ENCODE results near the gene CCDC149.

CCDC149 gene

DNA sequence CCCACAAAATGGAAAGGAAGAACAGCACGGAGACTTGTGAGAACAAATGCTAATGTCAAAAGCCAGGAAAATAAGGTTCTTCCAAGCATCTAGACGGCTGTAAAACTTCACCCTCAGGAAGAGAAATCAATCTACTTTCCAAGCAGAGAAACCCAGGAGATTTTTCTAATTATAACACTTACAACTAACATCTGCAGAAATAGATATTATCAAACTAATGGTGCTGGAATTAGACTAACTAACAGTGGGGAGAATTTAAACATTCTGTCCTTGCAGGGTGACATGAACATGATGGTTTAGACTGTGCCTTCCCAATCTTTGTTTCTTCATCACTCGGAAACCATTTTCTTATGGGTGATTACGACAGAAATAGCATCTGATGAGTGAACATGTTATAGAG lies 77.1 kb downstream of the CCDC149 start:
- H3K4me3 ChIP-seq (ENCODE audit: low read depth, low read length), result no peak overlapping the region
- no peaks in the 10 kb centered on the region for H3K27me3 ChIP-seq
- H3K4me1 ChIP-seq, result no peaks in the 10 kb centered on the region
- TF ChIP-seq, protein P1, sequence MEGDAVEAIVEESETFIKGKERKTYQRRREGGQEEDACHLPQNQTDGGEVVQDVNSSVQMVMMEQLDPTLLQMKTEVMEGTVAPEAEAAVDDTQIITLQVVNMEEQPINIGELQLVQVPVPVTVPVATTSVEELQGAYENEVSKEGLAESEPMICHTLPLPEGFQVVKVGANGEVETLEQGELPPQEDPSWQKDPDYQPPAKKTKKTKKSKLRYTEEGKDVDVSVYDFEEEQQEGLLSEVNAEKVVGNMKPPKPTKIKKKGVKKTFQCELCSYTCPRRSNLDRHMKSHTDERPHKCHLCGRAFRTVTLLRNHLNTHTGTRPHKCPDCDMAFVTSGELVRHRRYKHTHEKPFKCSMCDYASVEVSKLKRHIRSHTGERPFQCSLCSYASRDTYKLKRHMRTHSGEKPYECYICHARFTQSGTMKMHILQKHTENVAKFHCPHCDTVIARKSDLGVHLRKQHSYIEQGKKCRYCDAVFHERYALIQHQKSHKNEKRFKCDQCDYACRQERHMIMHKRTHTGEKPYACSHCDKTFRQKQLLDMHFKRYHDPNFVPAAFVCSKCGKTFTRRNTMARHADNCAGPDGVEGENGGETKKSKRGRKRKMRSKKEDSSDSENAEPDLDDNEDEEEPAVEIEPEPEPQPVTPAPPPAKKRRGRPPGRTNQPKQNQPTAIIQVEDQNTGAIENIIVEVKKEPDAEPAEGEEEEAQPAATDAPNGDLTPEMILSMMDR (IDR thresholded peaks at IDR 0.05; ENCODE audit: low read depth, low read length), result no peak
- no peaks in the 10 kb centered on the region for H3K9me3 ChIP-seq
- no peaks in the 10 kb centered on the region for H3K36me3 ChIP-seq
- DNase-seq, result no peak

- TF ChIP-seq, protein P1 (IDR thresholded peaks at IDR 0.05; ENCODE audit: low read depth, low read length), result no peak
- DNase-seq, result no peak
- H3K27me3 ChIP-seq, result no peaks in the 10 kb centered on the region
- no peaks in the 10 kb centered on the region for H3K36me3 ChIP-seq
- H3K4me1 ChIP-seq, result no peaks in the 10 kb centered on the region
- no peak overlapping the region for H3K4me3 ChIP-seq (ENCODE audit: low read depth, low read length)
- no peaks in the 10 kb centered on the region for H3K9me3 ChIP-seq
These were observed 81.2 kb downstream of the CCDC149 start for GRCh38 chr4:24831637-24832036.

GRCh38 chr4:24824720-24825119 lies 88.1 kb downstream of the CCDC149 start:
- no peaks in the 10 kb centered on the region for H3K9me3 ChIP-seq
- no peak for DNase-seq
- no peak overlapping the region for H3K4me3 ChIP-seq (ENCODE audit: low read depth, low read length)
- TF ChIP-seq, protein P1 (IDR thresholded peaks at IDR 0.05; ENCODE audit: low read depth, low read length), result no peak
- H3K36me3 ChIP-seq, result no peaks in the 10 kb centered on the region
- no peaks in the 10 kb centered on the region for H3K4me1 ChIP-seq
- H3K27me3 ChIP-seq, result no peaks in the 10 kb centered on the region; the same call in 1 of the 2 replicates

GRCh38 chr4:24820541-24820940 lies 92.3 kb downstream of the CCDC149 start:
- no peak overlapping the region for H3K4me3 ChIP-seq (ENCODE audit: low read depth, low read length)
- no peak for DNase-seq
- TF ChIP-seq, protein P1 (IDR thresholded peaks at IDR 0.05; ENCODE audit: low read depth, low read length), result no peak
- no peaks in the 10 kb centered on the region for H3K4me1 ChIP-seq
- H3K36me3 ChIP-seq, result no peaks in the 10 kb centered on the region
- no peaks in the 10 kb centered on the region; the same call in 1 of the 2 replicates for H3K27me3 ChIP-seq
- H3K9me3 ChIP-seq, result no peaks in the 10 kb centered on the region

- DNase-seq, result no peak
These were observed 96.0 kb downstream of the CCDC149 start for GRCh38 chr4:24816797-24817196.

DNA sequence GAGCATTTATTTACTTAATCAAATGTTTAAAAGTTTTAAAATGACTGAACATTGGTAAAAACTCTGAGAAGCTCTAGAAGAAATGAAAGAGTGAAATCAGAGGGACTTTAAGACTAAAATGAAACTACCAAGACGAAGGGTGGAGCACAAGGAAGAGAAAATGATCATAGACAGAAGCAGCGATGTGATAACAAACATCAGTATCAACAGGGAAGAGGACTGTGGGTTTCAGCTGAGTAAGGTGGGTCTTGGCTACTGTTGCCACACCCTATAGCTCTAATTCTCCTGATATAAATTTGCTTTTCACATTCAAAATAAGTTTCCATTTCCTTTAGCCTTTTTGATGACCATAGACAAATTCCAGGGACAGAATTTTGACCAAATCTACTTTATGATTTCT lies 99.1 kb downstream of the CCDC149 start:
- Histone ChIP-seq H3K36me3 (no peaks in the 10 kb centered on the region), H3K4me3 (ENCODE audit: low read depth, low read length) (no peak overlapping the region), H3K9me3 (no peaks in the 10 kb centered on the region), H3K4me1 (no peaks in the 10 kb centered on the region), H3K27me3 (no peaks in the 10 kb centered on the region)
- DNase-seq, result no peak
- TF ChIP-seq, protein P1 (IDR thresholded peaks at IDR 0.05; ENCODE audit: low read depth, low read length), result no peak

More at GRCh38 chr4:24816797-24817196, 96.0 kb downstream of the CCDC149 start:
- TF ChIP-seq, protein P1 (IDR thresholded peaks at IDR 0.05; ENCODE audit: low read depth, low read length), result no peak
- H3K4me1 ChIP-seq, result no peaks in the 10 kb centered on the region
- H3K9me3 ChIP-seq, result no peaks in the 10 kb centered on the region
- no peaks in the 10 kb centered on the region for H3K36me3 ChIP-seq
- H3K27me3 ChIP-seq, result no peaks in the 10 kb centered on the region; the same call in 1 of the 2 replicates
- H3K4me3 ChIP-seq (ENCODE audit: low read depth, low read length), result no peak overlapping the region
